ENCODE measurements around the gene TPMT. TPM values are rescaled to one million over a fixed set of nuclear protein-coding genes. Genes with fewer than 3 reads are reported as not detected.

Gene TPMT
- total RNA-seq, 4 donors from 2014 or later = 5.9 to 9.5 (median 7.9) TPM

- Histone ChIP-seq H3K9me3 (no peaks in the 10 kb centered on the region), H3K36me3 (peaks cover 3 to 32% of the 10 kb centered on the region in 2 donors), H3K27ac (no peak overlapping the region), H3K4me3 (no peak overlapping the region), H3K4me1 (no peaks in the 10 kb centered on the region), H3K27me3 (no peaks in the 10 kb centered on the region)
- TF ChIP-seq POLR2A (IDR thresholded peaks at IDR 0.05) (no peak), CTCF (IDR thresholded peaks at IDR 0.05 in 4 of 5, conservative IDR thresholded peaks at IDR 0.05 in 1 of 5) (no peak)
- in situ Hi-C loops (cut with MboI; ENCODE audit: low sequenced_read_pairs in 4 of 4) (no loop called here), intact Hi-C loops (cut with DNase I; ENCODE audit: low total_unique reads) (no loop called here)
- no peak for DNase-seq
- ATAC-seq = no peak
Measured at GRCh38 chr6:18187701-18188100, 32.8 kb upstream of the TPMT start.

- Histone ChIP-seq H3K36me3 (peaks cover 3 to 25% of the 10 kb centered on the region in 2 donors), H3K27ac (no peak overlapping the region), H3K4me3 (no peak overlapping the region), H3K27me3 (no peaks in the 10 kb centered on the region), H3K9me3 (no peaks in the 10 kb centered on the region), H3K4me1 (no peaks in the 10 kb centered on the region)
- DNase-seq (no peak), ATAC-seq (no peak)
- TF ChIP-seq CTCF (IDR thresholded peaks at IDR 0.05 in 4 of 5, conservative IDR thresholded peaks at IDR 0.05 in 1 of 5) = no peak
- TF ChIP-seq POLR2A (IDR thresholded peaks at IDR 0.05) = no peak
- in situ Hi-C loops (cut with MboI; ENCODE audit: low sequenced_read_pairs in 4 of 4) (no loop called here), intact Hi-C loops (cut with DNase I; ENCODE audit: low total_unique reads) (no loop called here)
Measured at GRCh38 chr6:18186540-18187250, 31.8 kb upstream of the TPMT start.

- Histone ChIP-seq H3K9me3 (no peaks in the 10 kb centered on the region), H3K27ac (no peak overlapping the region), H3K27me3 (no peaks in the 10 kb centered on the region), H3K4me1 (no peaks in the 10 kb centered on the region), H3K4me3 (no peak overlapping the region), H3K36me3 (peaks cover 0 to 19% of the 10 kb centered on the region in 2 donors)
- DNase-seq (no peak), ATAC-seq (no peak)
- in situ Hi-C loops (cut with MboI; ENCODE audit: low sequenced_read_pairs in 4 of 4) = no loop called here
- intact Hi-C loops (cut with DNase I; ENCODE audit: low total_unique reads) = no loop called here
- TF ChIP-seq CTCF (IDR thresholded peaks at IDR 0.05 in 4 of 5, conservative IDR thresholded peaks at IDR 0.05 in 1 of 5) = no peak
Measured at GRCh38 chr6:18186033-18186432, 31.2 kb upstream of the TPMT start.

GRCh38 chr6:18185624-18186023 lies 30.7 kb upstream of the TPMT start:
- H3K27ac ChIP-seq = no peak overlapping the region
- H3K9me3 ChIP-seq = no peaks in the 10 kb centered on the region
- in situ Hi-C loops (cut with MboI; ENCODE audit: low sequenced_read_pairs in 4 of 4) (no loop called here), intact Hi-C loops (cut with DNase I; ENCODE audit: low total_unique reads) (no loop called here)
- DNase-seq (no peak), ATAC-seq (no peak)
- peaks cover 0 to 19% of the 10 kb centered on the region in 2 donors for H3K36me3 ChIP-seq
- H3K4me3 ChIP-seq = no peak overlapping the region
- TF ChIP-seq CTCF (IDR thresholded peaks at IDR 0.05 in 4 of 5, conservative IDR thresholded peaks at IDR 0.05 in 1 of 5) (no peak), POLR2A (IDR thresholded peaks at IDR 0.05) (no peak)
- H3K27me3 ChIP-seq = no peaks in the 10 kb centered on the region
- H3K4me1 ChIP-seq = no peaks in the 10 kb centered on the region

- Histone ChIP-seq H3K9me3 (no peaks in the 10 kb centered on the region), H3K4me1 (no peaks in the 10 kb centered on the region), H3K27me3 (no peaks in the 10 kb centered on the region), H3K27ac (no peak overlapping the region), H3K36me3 (peaks cover 0 to 17% of the 10 kb centered on the region in 2 donors), H3K4me3 (no peak overlapping the region)
- no peak for DNase-seq
- no peak for ATAC-seq
- no peak for TF ChIP-seq POLR2A (IDR thresholded peaks at IDR 0.05)
- TF ChIP-seq CTCF (IDR thresholded peaks at IDR 0.05 in 4 of 5, conservative IDR thresholded peaks at IDR 0.05 in 1 of 5) = no peak
- in situ Hi-C loops (cut with MboI; ENCODE audit: low sequenced_read_pairs in 4 of 4) = no loop called here
- intact Hi-C loops (cut with DNase I; ENCODE audit: low total_unique reads) = no loop called here
Measured at GRCh38 chr6:18183766-18184165, 28.9 kb upstream of the TPMT start.
